Embryonic facial prominence (tissue), 1 donor: ENCODE measurements around the gene SELENOO.

ENCODE experiments used
- DNase-seq: peaks from one replicate; pipeline ENCODE4 v3.0.0-alpha.2; 2016; ENCODE audit errors: extremely low spot score

Gene SELENOO

GRCh38 chr22:50255099-50255498 is 54.3 kb downstream of the SELENOO start:
- no peak for DNase-seq

- DNase-seq, result no peak
Observed at GRCh38 chr22:50255607-50256006, 54.8 kb downstream of the SELENOO start.

- DNase-seq, result no peak
Observed at GRCh38 chr22:50256258-50256862, 55.5 kb downstream of the SELENOO start.

- no peak for DNase-seq
Observed at GRCh38 chr22:50257041-50257440, 56.2 kb downstream of the SELENOO start.

GRCh38 chr22:50257451-50258360 is 56.9 kb downstream of the SELENOO start:
- no peak for DNase-seq

- DNase-seq, result no peak
Observed at GRCh38 chr22:50258361-50259292, 57.8 kb downstream of the SELENOO start.

- DNase-seq, result no peak
Observed at GRCh38 chr22:50259302-50259701, 58.5 kb downstream of the SELENOO start.

GRCh38 chr22:50260434-50260800 is 59.6 kb downstream of the SELENOO start:
- no peak for DNase-seq

- DNase-seq, result no peak
Observed at GRCh38 chr22:50260801-50261614, 60.2 kb downstream of the SELENOO start.

- no peak for DNase-seq
Observed at GRCh38 chr22:50261615-50262459, 61.0 kb downstream of the SELENOO start, which contains the start of gene MAPK12. MAPK12 (minus strand) TSS chr22:50261683; CDS start chr22:50261509, 174 bp downstream.

- DNase-seq, result no peak
Observed at GRCh38 chr22:50262460-50262911, 61.7 kb downstream of the SELENOO start.

GRCh38 chr22:50262973-50263617 is 62.3 kb downstream of the SELENOO start:
- DNase-seq, result no peak

GRCh38 chr22:50264104-50264745 is 63.4 kb downstream of the SELENOO start:
- DNase-seq, result no peak

- DNase-seq, result no peak
Observed at GRCh38 chr22:50264946-50265669, 64.3 kb downstream of the SELENOO start.

GRCh38 chr22:50266994-50267393 is 66.2 kb downstream of the SELENOO start:
- DNase-seq, result no peak
